ENCODE measurements around the gene AUH.
"Not testable (repeated sequence)": the region's sequence is repeated elsewhere in the genome, so short reads cannot be mapped to it uniquely, and the experiment has no call there.

Gene AUH

GRCh38 chr9:91207729-91208418 lies 153.8 kb downstream of the AUH start:
- no peak for DNase-seq (ENCODE audit: low read depth)

- no peak for DNase-seq (ENCODE audit: low read depth)
These were observed 154.4 kb downstream of the AUH start for GRCh38 chr9:91207397-91207728.

GRCh38 chr9:91206806-91207205 lies 154.9 kb downstream of the AUH start:
- DNase-seq (ENCODE audit: low read depth), result no peak

- DNase-seq (ENCODE audit: low read depth), result no peak
These were observed 158.9 kb downstream of the AUH start for GRCh38 chr9:91202736-91203283.

GRCh38 chr9:91200692-91201336 lies 160.9 kb downstream of the AUH start:
- no peak for DNase-seq (ENCODE audit: low read depth)

- DNase-seq (ENCODE audit: low read depth), result no peak
These were observed 161.8 kb downstream of the AUH start for GRCh38 chr9:91199739-91200497.

- not testable (repeated sequence) for DNase-seq (ENCODE audit: low read depth)
These were observed 162.8 kb downstream of the AUH start for GRCh38 chr9:91198881-91199280.

GRCh38 chr9:91198405-91198804 lies 163.3 kb downstream of the AUH start:
- DNase-seq (ENCODE audit: low read depth), result no peak

GRCh38 chr9:91197232-91198181 lies 164.2 kb downstream of the AUH start:
- DNase-seq (ENCODE audit: low read depth), result no peak

- no peak for DNase-seq (ENCODE audit: low read depth)
These were observed 165.4 kb downstream of the AUH start for GRCh38 chr9:91196103-91196950.

GRCh38 chr9:91195372-91196012 lies 166.2 kb downstream of the AUH start:
- no peak for DNase-seq (ENCODE audit: low read depth)

- peak; percentile 45 for DNase-seq (ENCODE audit: low read depth)
These were observed 167.9 kb downstream of the AUH start for GRCh38 chr9:91193658-91194391.

- no peak for DNase-seq (ENCODE audit: low read depth)
These were observed 168.5 kb downstream of the AUH start for GRCh38 chr9:91193087-91193657.

GRCh38 chr9:91192381-91193086 lies 169.2 kb downstream of the AUH start:
- no peak for DNase-seq (ENCODE audit: low read depth)

- DNase-seq (ENCODE audit: low read depth), result no peak
These were observed 170.0 kb downstream of the AUH start for GRCh38 chr9:91191411-91192380.

GRCh38 chr9:91190062-91190461 lies 171.7 kb downstream of the AUH start:
- DNase-seq (ENCODE audit: low read depth), result no peak

Data from CMK (cell line).